ENCODE measurements around the gene EVA1B. TPM values are rescaled to one million over a fixed set of nuclear protein-coding genes. Genes with fewer than 3 reads are reported as not detected.
A peak's percentile ranks its signal among the peaks of the same experiment; 100 is the strongest.

Gene EVA1B
- total and polyA plus RNA-seq, 10 of the 15 experiments (the other 5 are each of a cell fraction or from before 2014, with no cell fraction given) = 0.15 to 6.4 (median 3.0) TPM; not detected in 2

DNA sequence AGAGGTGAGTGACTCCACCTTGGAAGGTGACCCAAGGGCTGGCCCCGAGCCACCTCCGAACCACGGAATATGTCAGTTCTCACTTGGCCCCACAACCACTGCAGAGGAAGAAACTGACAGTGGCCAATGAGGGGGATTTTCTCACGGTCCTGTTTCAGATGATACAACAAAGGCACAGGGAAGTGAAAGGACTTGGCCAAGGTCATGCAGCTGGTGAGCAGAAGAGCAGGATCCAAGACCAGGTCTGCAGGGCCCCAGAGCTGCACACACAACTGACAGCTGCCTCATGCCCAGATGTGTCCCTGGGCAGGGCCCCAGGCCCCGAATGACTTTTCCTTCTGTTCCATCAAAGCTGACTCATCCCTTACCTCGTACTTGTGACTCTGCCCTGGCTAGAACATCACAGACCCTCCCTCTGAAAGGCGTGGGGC lies 25.8 kb upstream of the EVA1B start (continued):
- TF ChIP-seq TCF3 (IDR thresholded peaks at IDR 0.05; ENCODE audit: borderline replicate concordance, insufficient read depth, low read depth, low read length) (peak; percentile 92), YY1 (IDR thresholded peaks at IDR 0.05; ENCODE audit: low read depth, low read length) (no peak), KDM1A (IDR thresholded peaks at IDR 0.05; ENCODE audit: borderline replicate concordance) (no peak), GABPA (IDR thresholded peaks at IDR 0.05; ENCODE audit: low read depth) (no peak), IKZF2 (IDR thresholded peaks at IDR 0.05) (peak; percentile 77; a peak in 3 of 4 replicates), LARP7 (IDR thresholded peaks at IDR 0.05) (no peak), FOS (IDR thresholded peaks at IDR 0.05; ENCODE audit: borderline replicate concordance, extremely low read depth, insufficient read length) (no peak), SMAD1 (IDR thresholded peaks at IDR 0.05; ENCODE audit: low read depth, partially characterized antibody) (no peak), CBX3 (IDR thresholded peaks at IDR 0.05; ENCODE audit: borderline replicate concordance, low read depth) (no peak), EGR1 (IDR thresholded peaks at IDR 0.05; ENCODE audit: borderline replicate concordance in 1 of 2, low read depth in 2 of 2, low read length in 2 of 2) (no peak), IKZF1 (conservative IDR thresholded peaks at IDR 0.05) (peak; percentile 75), STAT3 (IDR thresholded peaks at IDR 0.05; ENCODE audit: low read depth, low read length) (no peak), SREBF2 (IDR thresholded peaks at IDR 0.05; ENCODE audit: low read length) (no peak), RAD51 (IDR thresholded peaks at IDR 0.05) (no peak), SMARCA5 (IDR thresholded peaks at IDR 0.05) (peak; percentile 65), PAX5 (IDR thresholded peaks at IDR 0.05; ENCODE audit: borderline replicate concordance, low read depth, low read length) (no peak), ASH2L (IDR thresholded peaks at IDR 0.05; ENCODE audit: borderline replicate concordance, low read depth) (no peak), EED (IDR thresholded peaks at IDR 0.05; ENCODE audit: low read depth) (no peak; the same call in 1 of the 2 replicates), ATF2 (IDR thresholded peaks at IDR 0.05; ENCODE audit: low read length) (no peak; the same call in 1 of the 2 replicates), SREBF1 (IDR thresholded peaks at IDR 0.05; ENCODE audit: low read length) (no peak)
- TF ChIP-seq, protein P1, sequence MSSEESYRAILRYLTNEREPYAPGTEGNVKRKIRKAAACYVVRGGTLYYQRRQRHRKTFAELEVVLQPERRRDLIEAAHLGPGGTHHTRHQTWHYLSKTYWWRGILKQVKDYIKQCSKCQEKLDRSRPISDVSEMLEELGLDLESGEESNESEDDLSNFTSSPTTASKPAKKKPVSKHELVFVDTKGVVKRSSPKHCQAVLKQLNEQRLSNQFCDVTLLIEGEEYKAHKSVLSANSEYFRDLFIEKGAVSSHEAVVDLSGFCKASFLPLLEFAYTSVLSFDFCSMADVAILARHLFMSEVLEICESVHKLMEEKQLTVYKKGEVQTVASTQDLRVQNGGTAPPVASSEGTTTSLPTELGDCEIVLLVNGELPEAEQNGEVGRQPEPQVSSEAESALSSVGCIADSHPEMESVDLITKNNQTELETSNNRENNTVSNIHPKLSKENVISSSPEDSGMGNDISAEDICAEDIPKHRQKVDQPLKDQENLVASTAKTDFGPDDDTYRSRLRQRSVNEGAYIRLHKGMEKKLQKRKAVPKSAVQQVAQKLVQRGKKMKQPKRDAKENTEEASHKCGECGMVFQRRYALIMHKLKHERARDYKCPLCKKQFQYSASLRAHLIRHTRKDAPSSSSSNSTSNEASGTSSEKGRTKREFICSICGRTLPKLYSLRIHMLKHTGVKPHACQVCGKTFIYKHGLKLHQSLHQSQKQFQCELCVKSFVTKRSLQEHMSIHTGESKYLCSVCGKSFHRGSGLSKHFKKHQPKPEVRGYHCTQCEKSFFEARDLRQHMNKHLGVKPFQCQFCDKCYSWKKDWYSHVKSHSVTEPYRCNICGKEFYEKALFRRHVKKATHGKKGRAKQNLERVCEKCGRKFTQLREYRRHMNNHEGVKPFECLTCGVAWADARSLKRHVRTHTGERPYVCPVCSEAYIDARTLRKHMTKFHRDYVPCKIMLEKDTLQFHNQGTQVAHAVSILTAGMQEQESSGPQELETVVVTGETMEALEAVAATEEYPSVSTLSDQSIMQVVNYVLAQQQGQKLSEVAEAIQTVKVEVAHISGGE (CRISPR knock-in tag; IDR thresholded peaks at IDR 0.05) = no peak
- TF ChIP-seq, protein P2, sequence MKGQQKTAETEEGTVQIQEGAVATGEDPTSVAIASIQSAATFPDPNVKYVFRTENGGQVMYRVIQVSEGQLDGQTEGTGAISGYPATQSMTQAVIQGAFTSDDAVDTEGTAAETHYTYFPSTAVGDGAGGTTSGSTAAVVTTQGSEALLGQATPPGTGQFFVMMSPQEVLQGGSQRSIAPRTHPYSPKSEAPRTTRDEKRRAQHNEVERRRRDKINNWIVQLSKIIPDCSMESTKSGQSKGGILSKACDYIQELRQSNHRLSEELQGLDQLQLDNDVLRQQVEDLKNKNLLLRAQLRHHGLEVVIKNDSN (IDR thresholded peaks at IDR 0.05; ENCODE audit: borderline replicate concordance, extremely low read length, insufficient read depth, low read depth, low read length) = no peak
- TF ChIP-seq, protein P3, sequence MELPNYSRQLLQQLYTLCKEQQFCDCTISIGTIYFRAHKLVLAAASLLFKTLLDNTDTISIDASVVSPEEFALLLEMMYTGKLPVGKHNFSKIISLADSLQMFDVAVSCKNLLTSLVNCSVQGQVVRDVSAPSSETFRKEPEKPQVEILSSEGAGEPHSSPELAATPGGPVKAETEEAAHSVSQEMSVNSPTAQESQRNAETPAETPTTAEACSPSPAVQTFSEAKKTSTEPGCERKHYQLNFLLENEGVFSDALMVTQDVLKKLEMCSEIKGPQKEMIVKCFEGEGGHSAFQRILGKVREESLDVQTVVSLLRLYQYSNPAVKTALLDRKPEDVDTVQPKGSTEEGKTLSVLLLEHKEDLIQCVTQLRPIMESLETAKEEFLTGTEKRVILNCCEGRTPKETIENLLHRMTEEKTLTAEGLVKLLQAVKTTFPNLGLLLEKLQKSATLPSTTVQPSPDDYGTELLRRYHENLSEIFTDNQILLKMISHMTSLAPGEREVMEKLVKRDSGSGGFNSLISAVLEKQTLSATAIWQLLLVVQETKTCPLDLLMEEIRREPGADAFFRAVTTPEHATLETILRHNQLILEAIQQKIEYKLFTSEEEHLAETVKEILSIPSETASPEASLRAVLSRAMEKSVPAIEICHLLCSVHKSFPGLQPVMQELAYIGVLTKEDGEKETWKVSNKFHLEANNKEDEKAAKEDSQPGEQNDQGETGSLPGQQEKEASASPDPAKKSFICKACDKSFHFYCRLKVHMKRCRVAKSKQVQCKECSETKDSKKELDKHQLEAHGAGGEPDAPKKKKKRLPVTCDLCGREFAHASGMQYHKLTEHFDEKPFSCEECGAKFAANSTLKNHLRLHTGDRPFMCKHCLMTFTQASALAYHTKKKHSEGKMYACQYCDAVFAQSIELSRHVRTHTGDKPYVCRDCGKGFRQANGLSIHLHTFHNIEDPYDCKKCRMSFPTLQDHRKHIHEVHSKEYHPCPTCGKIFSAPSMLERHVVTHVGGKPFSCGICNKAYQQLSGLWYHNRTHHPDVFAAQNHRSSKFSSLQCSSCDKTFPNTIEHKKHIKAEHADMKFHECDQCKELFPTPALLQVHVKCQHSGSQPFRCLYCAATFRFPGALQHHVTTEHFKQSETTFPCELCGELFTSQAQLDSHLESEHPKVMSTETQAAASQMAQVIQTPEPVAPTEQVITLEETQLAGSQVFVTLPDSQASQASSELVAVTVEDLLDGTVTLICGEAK (IDR thresholded peaks at IDR 0.05; ENCODE audit: borderline replicate concordance) = no peak

Measured in GM12878 (cell line).